ENCODE measurements around the gene MRPL24. TPM values are rescaled to one million over a fixed set of nuclear protein-coding genes. Genes with fewer than 3 reads are reported as not detected.

MRPL24 gene
- total and polyA plus RNA-seq, 9 of the 15 experiments (the other 6 are each of a cell fraction or from before 2014, with no cell fraction given): 74.3 to 267 (median 113) TPM

- TF ChIP-seq HLTF (IDR thresholded peaks at IDR 0.05) (no peak), XRCC4 (IDR thresholded peaks at IDR 0.05; ENCODE audit: extremely low read depth, insufficient read depth, insufficient read length) (no peak), TAF15 (IDR thresholded peaks at IDR 0.05; ENCODE audit: low read depth, low read length) (no peak), TBP (optimal IDR thresholded peaks at IDR 0.05; ENCODE audit: low read depth, low read length) (no peak), ZNF212 (CRISPR knock-in tag; IDR thresholded peaks at IDR 0.05) (no peak), TRIM28 (IDR thresholded peaks at IDR 0.05) (0 out of 2 replicates have a peak, but pooled peaks have one; percentile 39), ZBTB33 (CRISPR knock-in tag; IDR thresholded peaks at IDR 0.05) (no peak), KAT8 (IDR thresholded peaks at IDR 0.05; ENCODE audit: low read depth) (no peak), ZBTB49 (CRISPR knock-in tag; IDR thresholded peaks at IDR 0.05; ENCODE audit: borderline replicate concordance) (no peak), ARID1B (IDR thresholded peaks at IDR 0.05) (no peak; the same call in 1 of the 2 replicates)
- TF ChIP-seq, protein P1, sequence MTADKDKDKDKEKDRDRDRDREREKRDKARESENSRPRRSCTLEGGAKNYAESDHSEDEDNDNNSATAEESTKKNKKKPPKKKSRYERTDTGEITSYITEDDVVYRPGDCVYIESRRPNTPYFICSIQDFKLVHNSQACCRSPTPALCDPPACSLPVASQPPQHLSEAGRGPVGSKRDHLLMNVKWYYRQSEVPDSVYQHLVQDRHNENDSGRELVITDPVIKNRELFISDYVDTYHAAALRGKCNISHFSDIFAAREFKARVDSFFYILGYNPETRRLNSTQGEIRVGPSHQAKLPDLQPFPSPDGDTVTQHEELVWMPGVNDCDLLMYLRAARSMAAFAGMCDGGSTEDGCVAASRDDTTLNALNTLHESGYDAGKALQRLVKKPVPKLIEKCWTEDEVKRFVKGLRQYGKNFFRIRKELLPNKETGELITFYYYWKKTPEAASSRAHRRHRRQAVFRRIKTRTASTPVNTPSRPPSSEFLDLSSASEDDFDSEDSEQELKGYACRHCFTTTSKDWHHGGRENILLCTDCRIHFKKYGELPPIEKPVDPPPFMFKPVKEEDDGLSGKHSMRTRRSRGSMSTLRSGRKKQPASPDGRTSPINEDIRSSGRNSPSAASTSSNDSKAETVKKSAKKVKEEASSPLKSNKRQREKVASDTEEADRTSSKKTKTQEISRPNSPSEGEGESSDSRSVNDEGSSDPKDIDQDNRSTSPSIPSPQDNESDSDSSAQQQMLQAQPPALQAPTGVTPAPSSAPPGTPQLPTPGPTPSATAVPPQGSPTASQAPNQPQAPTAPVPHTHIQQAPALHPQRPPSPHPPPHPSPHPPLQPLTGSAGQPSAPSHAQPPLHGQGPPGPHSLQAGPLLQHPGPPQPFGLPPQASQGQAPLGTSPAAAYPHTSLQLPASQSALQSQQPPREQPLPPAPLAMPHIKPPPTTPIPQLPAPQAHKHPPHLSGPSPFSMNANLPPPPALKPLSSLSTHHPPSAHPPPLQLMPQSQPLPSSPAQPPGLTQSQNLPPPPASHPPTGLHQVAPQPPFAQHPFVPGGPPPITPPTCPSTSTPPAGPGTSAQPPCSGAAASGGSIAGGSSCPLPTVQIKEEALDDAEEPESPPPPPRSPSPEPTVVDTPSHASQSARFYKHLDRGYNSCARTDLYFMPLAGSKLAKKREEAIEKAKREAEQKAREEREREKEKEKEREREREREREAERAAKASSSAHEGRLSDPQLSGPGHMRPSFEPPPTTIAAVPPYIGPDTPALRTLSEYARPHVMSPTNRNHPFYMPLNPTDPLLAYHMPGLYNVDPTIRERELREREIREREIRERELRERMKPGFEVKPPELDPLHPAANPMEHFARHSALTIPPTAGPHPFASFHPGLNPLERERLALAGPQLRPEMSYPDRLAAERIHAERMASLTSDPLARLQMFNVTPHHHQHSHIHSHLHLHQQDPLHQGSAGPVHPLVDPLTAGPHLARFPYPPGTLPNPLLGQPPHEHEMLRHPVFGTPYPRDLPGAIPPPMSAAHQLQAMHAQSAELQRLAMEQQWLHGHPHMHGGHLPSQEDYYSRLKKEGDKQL (CRISPR knock-in tag; IDR thresholded peaks at IDR 0.05; ENCODE audit: borderline replicate concordance): no peak
- TF ChIP-seq, protein P2, sequence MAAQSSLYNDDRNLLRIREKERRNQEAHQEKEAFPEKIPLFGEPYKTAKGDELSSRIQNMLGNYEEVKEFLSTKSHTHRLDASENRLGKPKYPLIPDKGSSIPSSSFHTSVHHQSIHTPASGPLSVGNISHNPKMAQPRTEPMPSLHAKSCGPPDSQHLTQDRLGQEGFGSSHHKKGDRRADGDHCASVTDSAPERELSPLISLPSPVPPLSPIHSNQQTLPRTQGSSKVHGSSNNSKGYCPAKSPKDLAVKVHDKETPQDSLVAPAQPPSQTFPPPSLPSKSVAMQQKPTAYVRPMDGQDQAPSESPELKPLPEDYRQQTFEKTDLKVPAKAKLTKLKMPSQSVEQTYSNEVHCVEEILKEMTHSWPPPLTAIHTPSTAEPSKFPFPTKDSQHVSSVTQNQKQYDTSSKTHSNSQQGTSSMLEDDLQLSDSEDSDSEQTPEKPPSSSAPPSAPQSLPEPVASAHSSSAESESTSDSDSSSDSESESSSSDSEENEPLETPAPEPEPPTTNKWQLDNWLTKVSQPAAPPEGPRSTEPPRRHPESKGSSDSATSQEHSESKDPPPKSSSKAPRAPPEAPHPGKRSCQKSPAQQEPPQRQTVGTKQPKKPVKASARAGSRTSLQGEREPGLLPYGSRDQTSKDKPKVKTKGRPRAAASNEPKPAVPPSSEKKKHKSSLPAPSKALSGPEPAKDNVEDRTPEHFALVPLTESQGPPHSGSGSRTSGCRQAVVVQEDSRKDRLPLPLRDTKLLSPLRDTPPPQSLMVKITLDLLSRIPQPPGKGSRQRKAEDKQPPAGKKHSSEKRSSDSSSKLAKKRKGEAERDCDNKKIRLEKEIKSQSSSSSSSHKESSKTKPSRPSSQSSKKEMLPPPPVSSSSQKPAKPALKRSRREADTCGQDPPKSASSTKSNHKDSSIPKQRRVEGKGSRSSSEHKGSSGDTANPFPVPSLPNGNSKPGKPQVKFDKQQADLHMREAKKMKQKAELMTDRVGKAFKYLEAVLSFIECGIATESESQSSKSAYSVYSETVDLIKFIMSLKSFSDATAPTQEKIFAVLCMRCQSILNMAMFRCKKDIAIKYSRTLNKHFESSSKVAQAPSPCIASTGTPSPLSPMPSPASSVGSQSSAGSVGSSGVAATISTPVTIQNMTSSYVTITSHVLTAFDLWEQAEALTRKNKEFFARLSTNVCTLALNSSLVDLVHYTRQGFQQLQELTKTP (IDR thresholded peaks at IDR 0.05; ENCODE audit: low read depth in 1 of 2, partially characterized antibody in 2 of 2): peak in 1 of 2 experiments; percentile 32
- TF ChIP-seq, protein P3, sequence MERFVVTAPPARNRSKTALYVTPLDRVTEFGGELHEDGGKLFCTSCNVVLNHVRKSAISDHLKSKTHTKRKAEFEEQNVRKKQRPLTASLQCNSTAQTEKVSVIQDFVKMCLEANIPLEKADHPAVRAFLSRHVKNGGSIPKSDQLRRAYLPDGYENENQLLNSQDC (CRISPR knock-in tag; IDR thresholded peaks at IDR 0.05): no peak
Observed at GRCh38 chr1:156727926-156728598, 12.8 kb downstream of the MRPL24 start, which contains the start of gene METTL25B (continued).
